Measurements from ENCODE around the gene DECR2. TPM values are rescaled to one million over a fixed set of nuclear protein-coding genes. Genes with fewer than 3 reads are reported as not detected.

The DECR2 gene
- total RNA-seq, 2 donors from 2014 or later, result 38.9 to 41.2 TPM

- no peak for ATAC-seq
- H3K36me3 ChIP-seq (replicated peaks in 1 of 2; ENCODE audit: insufficient read depth in 1 of 2, low read depth in 2 of 2), result no peaks in the 10 kb centered on the region
- peak within 1 kb of the TSS; percentile 64 to 82 (median 66) for H3K27ac ChIP-seq
- TF ChIP-seq POLR2A (IDR thresholded peaks at IDR 0.05) (no peak), CTCF (IDR thresholded peaks at IDR 0.05) (no peak)
- H3K9me3 ChIP-seq, result no peaks in the 10 kb centered on the region
- peaks cover 28% of the 10 kb centered on the region for H3K4me1 ChIP-seq
- H3K27me3 ChIP-seq, result no peaks in the 10 kb centered on the region
- intact Hi-C loops (cut with DNase I), result loop anchor here (5.0 kb wide), 1 partner anchor 85 kb away; no protein-coding TSS in a partner anchor
- DNase-seq, result peak in 2 of 4 donors; percentile 31 to 44
- peak within 1 kb of the TSS in 1 of 2 donors; percentile 28 for H3K4me3 ChIP-seq
- 0% methylated on average over 41 of the region's 75 CpGs; no CpG with 5 or more reads in 1 of the 2 donors for WGBS, 2 donors
These were observed 4.5 kb upstream of the DECR2 start, which contains the start of gene NME4 for GRCh38 chr16:397135-397661. TSS of gene NME4 (plus strand) at chr16:397199. CDS start at chr16:397223, 24 bp downstream.

GRCh38 chr16:397736-398332 is 3.9 kb upstream of the DECR2 start:
- intact Hi-C loops (cut with DNase I), result loop anchor here (5.0 kb wide), 1 partner anchor 84 kb away; no protein-coding TSS in a partner anchor
- no peak overlapping the region for H3K4me3 ChIP-seq
- DNase-seq (peak; percentile 83 to 87 (median 86)), ATAC-seq (peak; percentile 43)
- TF ChIP-seq CTCF (IDR thresholded peaks at IDR 0.05) (peak; percentile 39 to 70 (median 60)), POLR2A (IDR thresholded peaks at IDR 0.05) (no peak)
- H3K9me3 ChIP-seq, result no peaks in the 10 kb centered on the region
- no peaks in the 10 kb centered on the region for H3K36me3 ChIP-seq (replicated peaks in 1 of 2; ENCODE audit: insufficient read depth in 1 of 2, low read depth in 2 of 2)
- peaks cover 34% of the 10 kb centered on the region for H3K4me1 ChIP-seq
- H3K27ac ChIP-seq, result peak overlapping the region; percentile 64 to 82 (median 66)
- 8 to 33% methylated on average over 2 to 29 of the region's 29 CpGs for WGBS, 2 donors
- no peaks in the 10 kb centered on the region for H3K27me3 ChIP-seq

- Histone ChIP-seq H3K4me1 (peaks cover 37% of the 10 kb centered on the region), H3K36me3 (replicated peaks in 1 of 2; ENCODE audit: insufficient read depth in 1 of 2, low read depth in 2 of 2) (no peaks in the 10 kb centered on the region), H3K4me3 (no peak overlapping the region), H3K27ac (peak overlapping the region in 3 of 4 donors; percentile 64 to 82 (median 66)), H3K27me3 (no peaks in the 10 kb centered on the region), H3K9me3 (no peaks in the 10 kb centered on the region)
- ATAC-seq (no peak), DNase-seq (no peak)
- TF ChIP-seq POLR2A (IDR thresholded peaks at IDR 0.05) (no peak), CTCF (IDR thresholded peaks at IDR 0.05) (no peak)
- intact Hi-C loops (cut with DNase I), result loop anchor here (5.0 kb wide), 1 partner anchor 84 kb away; no protein-coding TSS in a partner anchor
- 83% methylated on average over 7 to 20 of the region's 24 CpGs for WGBS, 2 donors
These were observed 2.9 kb upstream of the DECR2 start for GRCh38 chr16:398561-399339.

GRCh38 chr16:399340-400019 is 2.2 kb upstream of the DECR2 start:
- H3K27ac ChIP-seq, result no peak overlapping the region
- 84% methylated on average over 22 of the region's 22 CpGs; no CpG with 5 or more reads in 1 of the 2 donors for WGBS, 2 donors
- TF ChIP-seq CTCF (IDR thresholded peaks at IDR 0.05), result no peak
- TF ChIP-seq POLR2A (IDR thresholded peaks at IDR 0.05), result no peak

More at GRCh38 chr16:399340-400019, 2.2 kb upstream of the DECR2 start:
- H3K27me3 ChIP-seq, result no peaks in the 10 kb centered on the region
- H3K4me3 ChIP-seq, result no peak overlapping the region
- ATAC-seq (no peak), DNase-seq (no peak)
- intact Hi-C loops (cut with DNase I), result loop anchor here (5.0 kb wide), 1 partner anchor 83 kb away; no protein-coding TSS in a partner anchor
- peaks cover 37% of the 10 kb centered on the region for H3K4me1 ChIP-seq
- no peaks in the 10 kb centered on the region for H3K36me3 ChIP-seq (replicated peaks in 1 of 2; ENCODE audit: insufficient read depth in 1 of 2, low read depth in 2 of 2)
- H3K9me3 ChIP-seq, result no peaks in the 10 kb centered on the region
